Left ventricle myocardium superior (tissue), 1 donor: ENCODE data around the gene PYCARD. TPM values are rescaled to one million over a fixed set of nuclear protein-coding genes. Genes with fewer than 3 reads are reported as not detected.

Experiments
- ATAC-seq: fragments of 200-7000 bp; cut with Tn5 transposase; one replicate; pipeline ENCODE4 v1.9.1; 2020; ENCODE audit warnings: mild to moderate bottlenecking, moderate library complexity
- DNase-seq: peaks from one replicate; pipeline ENCODE4 v3.0.0-alpha.2; 2020
- intact Hi-C: fragments of 100-400 bp; cut with micrococcal nuclease; formaldehyde crosslinking; loops from one replicate; pipeline ENCODE4 v1.11.0; 2022
- total RNA-seq: library from RNA; stranded (reverse); fragmentation: NEBNext Ultra II Directional; extraction: Animal tissue kit (Norgen Biotek cat#: 25700); gene quantifications from one replicate; pipeline ENCODE4 v1.2.1, GENCODE V29; 2021
- donor health status: DM: no; HTN: yes; CAD: no; lungs with severe emphysema.

The PYCARD gene
- total RNA-seq, 1 donor from 2014 or later = 7.4 TPM

DNA sequence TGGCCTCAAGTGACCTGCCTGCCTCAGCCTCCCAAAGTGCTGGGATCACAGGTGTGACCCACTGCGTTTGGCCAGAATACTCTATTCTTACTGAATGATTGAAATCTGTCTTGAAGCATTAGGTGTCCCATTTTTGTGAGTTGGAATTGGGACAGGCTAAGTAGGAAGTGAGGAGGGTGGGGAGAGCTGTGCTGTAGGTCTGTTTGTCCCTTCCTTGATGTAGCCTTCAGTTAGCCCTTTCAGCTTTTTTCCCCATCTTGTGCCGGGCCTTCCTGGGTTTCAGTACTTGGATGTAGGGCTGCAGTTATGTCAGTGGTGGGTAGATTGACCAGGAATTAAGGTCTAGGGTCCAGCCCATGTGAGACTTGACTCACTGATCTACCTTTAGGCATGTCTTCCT lies 8.7 kb downstream of the PYCARD start:
- no peak for ATAC-seq
- intact Hi-C loops = no loop called here
- no peak for DNase-seq

DNA sequence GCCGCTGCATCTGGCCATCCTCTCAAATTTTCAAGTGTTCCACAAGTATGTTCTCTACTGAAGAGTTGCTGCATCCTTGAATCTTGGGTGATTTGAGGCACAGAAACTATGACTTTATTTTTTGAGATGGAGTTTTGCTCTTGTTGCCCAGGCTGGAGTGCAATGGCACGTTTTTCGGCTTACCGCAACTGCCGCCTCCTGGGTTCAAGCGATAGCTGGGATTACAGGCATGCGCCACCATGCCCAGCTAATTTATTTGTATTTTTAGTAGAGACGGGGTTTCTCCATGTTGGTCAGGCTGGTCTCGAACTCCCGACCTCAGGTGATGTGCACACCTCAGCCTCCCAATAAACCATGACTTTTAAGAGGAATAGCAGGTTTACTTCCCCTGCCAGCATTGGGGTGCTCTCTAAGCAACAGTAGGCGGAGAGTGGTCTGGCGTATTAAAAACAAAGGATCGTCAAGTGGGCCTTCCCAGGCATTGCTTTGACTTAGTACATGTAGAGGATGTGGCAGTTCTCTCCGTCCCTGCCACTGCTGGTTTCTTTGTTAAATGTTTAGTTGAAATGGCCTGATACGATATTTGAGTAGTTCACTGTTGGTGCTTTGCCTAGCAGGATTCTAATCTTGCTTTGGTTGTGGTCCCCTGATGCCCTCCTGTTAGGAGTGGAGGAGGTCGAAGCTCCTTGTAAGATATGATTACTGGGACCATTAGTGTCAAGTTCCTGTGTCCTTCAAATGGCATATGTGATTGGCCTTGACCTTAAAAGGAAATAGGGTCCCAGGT lies 9.5 kb downstream of the PYCARD start:
- ATAC-seq (no peak), DNase-seq (no peak)
- intact Hi-C loops = no loop called here

DNA sequence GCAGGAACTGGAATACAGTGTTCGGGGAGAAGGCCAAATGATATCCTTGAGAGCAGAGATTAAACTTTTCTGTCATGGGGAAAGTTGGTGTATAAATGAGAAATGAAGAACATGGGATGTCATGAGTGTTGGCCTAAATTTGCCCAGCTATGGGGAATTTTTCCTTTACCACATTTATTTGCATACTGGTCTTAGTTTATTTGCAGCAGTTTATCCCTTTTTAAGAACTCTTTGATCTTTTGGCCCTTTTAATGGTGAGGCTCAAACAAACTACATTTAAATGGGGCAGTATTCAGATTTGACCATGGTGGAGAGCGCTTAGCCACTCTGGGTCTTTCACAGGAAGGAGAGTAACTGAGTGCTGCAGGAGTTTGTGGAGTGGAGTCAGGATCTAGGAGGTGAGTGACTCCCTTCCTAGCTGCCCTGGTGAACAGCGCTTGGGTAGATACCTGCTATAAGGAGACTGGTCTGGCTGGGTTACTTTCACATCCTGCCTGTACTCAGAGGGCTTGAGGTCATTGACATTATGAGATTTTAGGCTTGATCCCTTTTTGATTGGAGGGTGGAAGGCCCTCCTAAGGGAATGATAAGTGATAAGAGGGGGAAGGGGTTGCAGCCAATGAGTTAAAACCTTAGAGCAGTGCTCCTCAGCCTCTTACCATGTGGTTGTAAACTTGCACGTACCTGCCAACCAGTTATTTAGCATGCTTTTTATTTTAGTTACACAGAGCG lies 10.7 kb downstream of the PYCARD start:
- ATAC-seq (no peak), DNase-seq (no peak)
- intact Hi-C loops = no loop called here

DNA sequence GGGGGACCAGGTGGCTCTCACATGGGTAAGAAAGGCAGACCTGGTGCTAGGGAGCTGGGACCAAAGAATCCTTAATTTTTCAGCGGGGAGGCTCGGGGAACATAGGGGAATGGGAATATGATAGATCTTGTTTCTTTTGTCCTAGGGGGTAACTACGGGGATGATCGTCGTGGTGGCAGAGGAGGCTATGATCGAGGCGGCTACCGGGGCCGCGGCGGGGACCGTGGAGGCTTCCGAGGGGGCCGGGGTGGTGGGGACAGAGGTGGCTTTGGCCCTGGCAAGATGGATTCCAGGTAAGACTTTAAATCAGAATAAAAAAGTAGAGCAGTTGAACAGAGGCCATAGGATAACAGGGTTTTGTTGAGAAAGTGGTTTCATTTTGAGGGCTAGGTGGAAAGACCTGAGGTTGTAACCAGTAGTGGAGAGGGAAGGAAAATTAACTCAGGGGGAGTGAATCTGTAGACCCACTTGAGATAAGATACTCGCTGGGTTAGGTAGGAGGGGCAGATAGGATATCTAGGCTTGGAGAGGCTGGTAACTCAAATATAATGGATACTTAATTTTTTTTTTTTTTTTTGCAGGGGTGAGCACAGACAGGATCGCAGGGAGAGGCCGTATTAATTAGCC lies 11.6 kb downstream of the PYCARD start:
- DNase-seq = no peak
- intact Hi-C loops = no loop called here
- no peak for ATAC-seq

DNA sequence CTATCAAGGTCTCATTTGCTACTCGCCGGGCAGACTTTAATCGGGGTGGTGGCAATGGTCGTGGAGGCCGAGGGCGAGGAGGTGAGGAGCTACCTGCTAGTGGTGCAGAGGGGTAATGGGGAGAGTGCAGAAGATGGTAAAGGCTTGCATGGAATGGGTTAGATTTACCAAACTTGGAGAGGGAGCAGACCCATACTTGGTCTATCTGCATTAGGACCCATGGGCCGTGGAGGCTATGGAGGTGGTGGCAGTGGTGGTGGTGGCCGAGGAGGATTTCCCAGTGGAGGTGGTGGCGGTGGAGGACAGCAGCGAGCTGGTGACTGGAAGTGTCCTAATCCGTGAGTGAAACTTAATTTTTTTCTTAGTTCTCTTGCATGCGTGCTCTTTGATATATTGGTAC lies 12.5 kb downstream of the PYCARD start:
- DNase-seq = no peak
- ATAC-seq = no peak
- intact Hi-C loops = no loop called here

DNA sequence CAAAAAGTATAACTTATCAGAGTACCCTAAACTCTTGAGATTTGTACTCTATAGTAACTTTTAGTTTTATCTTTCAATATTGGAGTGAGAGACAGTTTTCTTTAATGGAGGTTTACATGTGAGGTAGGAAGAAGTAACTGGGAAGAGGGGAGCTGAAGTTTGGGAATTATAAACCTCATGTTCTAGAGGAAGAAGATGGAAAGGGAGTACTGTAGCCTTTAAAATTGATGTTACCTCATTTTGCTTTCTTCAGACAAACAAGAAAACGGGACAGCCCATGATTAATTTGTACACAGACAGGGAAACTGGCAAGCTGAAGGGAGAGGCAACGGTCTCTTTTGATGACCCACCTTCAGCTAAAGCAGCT lies 13.2 kb downstream of the PYCARD start:
- intact Hi-C loops = no loop called here

DNA sequence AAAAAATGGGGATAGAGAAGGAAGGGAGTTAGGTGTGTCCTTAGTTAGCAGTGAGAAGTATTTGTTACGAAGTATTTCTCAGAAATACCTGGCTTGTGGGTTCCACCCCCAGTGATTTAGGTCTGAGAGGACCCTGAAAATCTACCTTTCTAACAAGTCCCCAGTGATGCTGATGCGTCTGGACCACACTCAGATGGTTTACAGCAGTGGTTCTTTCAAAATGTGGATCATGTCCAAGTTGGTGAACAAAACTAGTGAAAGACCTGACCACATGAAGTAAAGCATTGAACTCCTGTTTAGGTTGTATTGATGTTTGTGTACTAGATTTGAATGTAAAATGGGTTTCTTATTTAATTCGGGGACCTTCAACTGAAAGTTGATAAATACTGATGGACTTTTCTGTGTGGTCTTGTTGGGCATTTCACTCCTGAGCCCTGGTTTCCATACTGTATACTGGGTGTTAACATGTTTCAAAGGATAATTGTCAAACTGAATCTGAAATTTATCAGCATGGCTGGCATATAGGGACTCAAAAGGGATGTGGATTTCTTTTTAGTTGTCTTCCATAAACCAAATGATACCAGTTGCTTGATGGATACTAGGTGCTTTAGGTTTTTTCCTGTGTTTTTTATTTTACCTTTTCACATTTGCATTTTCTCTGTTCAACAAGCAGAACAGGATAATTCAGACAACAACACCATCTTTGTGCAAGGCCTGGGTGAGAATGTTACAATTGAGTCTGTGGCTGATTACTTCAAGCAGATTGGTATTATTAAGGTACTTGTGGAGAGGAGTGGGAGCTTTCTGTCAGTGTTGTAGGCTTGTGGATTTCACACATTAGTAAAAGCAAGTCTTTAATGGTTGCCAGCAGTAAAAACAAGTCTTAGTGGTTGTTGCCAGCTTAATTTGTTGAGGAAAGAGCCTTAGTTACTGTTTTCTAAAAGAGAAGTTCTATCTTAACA lies 13.8 kb downstream of the PYCARD start:
- intact Hi-C loops = no loop called here
- ATAC-seq = no peak
- DNase-seq = no peak

More for the DNA sequence above, 13.2 kb downstream of the PYCARD start:
- DNase-seq = no peak
- ATAC-seq = no peak

DNA sequence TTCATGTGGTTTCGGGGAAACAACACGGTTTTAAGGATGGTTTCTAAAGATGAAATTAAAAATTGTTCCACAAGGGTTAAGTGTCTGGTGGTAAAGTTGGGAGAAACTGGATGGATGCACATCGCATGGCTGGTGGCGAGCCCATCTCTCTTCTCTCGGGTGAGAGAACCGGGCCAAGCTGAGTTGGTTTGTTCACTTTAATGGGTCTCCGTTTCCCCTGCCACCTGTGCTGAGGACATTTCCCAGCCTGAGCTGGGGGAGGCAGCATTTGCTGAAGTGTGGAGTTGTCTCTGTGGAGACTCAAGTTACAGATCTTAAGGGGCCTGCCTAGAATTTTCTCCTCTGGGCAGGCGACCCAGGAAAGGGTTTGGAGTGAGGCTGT lies 14.8 kb downstream of the PYCARD start:
- ATAC-seq (no peak), DNase-seq (no peak)
- intact Hi-C loops = no loop called here

DNA sequence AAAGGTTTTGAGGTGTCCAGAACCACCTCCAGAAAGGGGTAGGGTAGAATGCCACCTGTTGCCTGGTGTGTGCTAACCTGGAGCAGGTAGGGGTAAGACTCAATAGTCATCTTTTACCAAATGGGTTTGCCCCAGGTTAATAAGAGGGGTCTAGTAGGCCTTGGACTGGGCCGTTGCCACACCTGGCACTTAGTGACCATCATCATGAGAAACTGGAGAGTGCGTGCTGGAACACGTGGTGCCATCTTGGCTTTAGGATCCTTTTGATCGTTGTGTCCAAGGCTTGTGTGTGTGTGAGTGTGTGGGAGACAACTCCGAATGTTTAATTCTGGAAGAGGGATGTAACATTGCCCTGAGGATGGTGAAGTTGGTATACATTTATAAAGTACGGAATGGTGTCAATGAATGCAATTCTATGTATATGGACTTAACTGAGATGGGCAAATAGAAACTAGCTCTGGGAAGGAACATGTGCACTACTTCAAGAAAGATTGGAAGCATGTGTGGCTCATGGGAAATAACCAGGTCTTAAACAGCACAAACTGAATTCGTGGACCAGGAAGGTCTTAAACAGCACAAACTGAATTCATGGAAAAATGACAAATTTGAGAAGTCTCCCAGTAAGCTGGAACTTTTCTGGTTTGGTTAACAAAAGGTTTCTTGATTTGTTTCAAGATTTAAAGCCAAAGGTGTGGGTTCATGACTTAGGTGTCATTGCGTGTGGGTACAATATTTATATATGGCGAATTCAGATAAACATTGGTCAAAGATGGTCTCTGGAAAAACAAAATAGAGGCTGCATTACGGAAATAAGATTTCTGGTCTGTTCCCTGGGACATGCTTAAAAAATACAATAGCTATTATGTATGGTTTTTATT lies 15.4 kb downstream of the PYCARD start:
- DNase-seq = no peak
- intact Hi-C loops = no loop called here

DNA sequence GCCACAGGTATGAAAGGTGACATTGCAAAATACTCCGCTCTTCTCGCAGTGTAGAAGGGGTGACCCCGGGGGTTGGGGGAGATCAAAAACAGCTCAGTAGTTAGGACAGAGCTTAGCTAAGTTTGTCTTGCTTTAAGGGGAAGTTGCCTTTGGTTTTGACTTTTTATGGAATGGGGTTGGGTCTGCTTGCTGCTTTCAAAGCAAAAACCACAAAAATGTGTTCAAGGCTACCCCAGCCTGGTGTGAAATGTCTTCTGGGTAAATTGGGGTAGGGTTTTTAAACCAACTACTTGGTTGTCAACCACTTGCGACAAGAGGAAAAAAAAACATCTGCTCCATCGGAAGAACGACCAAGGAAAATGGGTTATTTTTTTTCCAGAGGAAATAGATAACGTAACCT lies 16.4 kb downstream of the PYCARD start:
- DNase-seq (no peak), ATAC-seq (no peak)
- intact Hi-C loops = no loop called here

More for the DNA sequence above, 15.4 kb downstream of the PYCARD start:
- ATAC-seq = no peak

DNA sequence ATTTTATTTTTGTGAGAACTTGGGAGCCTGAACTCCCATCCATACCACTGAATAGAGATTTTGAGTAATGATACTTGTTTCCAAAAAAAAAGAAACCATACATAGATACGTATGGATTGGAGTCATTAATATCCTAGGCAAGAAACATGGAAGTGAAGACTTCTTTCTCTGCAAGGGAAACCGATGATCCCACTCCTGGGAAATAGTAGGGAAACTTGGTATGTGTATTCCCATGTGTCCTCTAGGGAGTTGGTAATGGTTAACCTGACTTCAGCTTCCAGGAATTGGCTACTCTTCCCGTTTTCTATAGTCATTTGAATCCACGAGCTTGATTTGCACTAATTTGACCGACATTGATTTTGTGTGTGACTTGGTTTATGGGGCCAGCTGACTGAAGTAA lies 17.2 kb downstream of the PYCARD start:
- ATAC-seq (no peak), DNase-seq (no peak)
- intact Hi-C loops = no loop called here

DNA sequence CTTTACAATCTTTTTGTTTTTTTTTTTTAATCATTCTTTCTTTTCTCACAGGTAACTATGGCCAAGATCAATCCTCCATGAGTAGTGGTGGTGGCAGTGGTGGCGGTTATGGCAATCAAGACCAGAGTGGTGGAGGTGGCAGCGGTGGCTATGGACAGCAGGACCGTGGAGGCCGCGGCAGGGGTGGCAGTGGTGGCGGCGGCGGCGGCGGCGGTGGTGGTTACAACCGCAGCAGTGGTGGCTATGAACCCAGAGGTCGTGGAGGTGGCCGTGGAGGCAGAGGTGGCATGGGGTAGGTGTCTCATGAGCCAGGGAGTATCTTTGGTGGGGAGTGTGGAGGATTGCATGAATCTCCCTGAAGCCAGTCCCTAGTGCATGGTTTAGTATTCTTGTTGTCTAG lies 17.7 kb downstream of the PYCARD start:
- intact Hi-C loops = no loop called here
- DNase-seq (no peak), ATAC-seq (no peak)

DNA sequence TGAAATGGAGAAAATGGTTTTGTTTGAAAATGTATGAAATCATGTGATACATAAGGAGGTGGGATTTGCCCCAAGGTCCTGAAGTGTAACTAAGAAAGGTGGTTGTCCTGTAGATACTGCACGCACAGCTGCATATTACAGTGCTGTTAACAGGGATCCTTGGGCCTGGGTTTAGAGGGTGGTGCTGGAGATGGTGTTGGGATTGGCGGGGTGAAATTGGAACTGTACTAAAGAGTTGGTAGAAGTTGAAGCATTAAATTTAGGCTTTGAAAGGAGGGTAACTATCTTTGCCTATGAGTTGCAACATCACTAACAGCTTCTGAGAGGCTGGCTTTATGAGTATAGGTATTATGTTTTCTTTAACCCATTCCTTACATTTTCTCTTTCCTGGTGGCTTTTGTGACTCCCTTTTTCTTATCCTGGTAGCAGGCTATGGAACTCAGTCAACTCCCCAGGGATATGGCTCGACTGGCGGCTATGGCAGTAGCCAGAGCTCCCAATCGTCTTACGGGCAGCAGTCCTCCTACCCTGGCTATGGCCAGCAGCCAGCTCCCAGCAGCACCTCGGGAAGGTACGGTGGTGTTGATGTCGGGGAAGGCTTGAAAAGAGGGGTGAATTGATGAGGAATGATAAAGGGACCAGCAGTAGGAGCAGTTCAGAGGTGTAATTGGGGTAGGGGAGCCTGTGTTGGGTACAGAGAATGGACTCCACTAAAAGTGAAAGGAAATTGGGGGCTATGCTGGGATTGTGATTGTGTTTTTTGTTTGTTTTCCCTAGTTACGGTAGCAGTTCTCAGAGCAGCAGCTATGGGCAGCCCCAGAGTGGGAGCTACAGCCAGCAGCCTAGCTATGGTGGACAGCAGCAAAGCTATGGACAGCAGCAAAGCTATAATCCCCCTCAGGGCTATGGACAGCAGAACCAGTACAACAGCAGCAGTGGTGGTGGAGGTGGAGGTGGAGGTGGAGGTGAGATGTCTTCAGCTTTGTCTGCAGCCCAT lies 18.8 kb downstream of the PYCARD start:
- DNase-seq (no peak), ATAC-seq (no peak)
- intact Hi-C loops = no loop called here

DNA sequence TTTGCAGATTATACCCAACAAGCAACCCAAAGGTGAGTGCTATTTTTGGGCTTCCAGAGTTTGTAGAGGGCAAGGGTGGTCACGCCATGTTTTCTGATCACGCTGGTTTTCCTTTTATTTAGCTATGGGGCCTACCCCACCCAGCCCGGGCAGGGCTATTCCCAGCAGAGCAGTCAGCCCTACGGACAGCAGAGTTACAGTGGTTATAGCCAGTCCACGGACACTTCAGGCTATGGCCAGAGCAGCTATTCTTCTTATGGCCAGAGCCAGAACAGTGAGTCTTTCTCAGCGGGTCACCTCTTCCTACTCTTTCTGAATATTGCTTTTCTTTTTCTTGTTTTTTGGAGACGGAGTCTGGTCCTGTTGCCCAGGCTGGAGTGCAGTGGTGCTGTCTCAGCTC lies 20.2 kb downstream of the PYCARD start:
- no peak for DNase-seq
- intact Hi-C loops = no loop called here
- ATAC-seq = no peak

DNA sequence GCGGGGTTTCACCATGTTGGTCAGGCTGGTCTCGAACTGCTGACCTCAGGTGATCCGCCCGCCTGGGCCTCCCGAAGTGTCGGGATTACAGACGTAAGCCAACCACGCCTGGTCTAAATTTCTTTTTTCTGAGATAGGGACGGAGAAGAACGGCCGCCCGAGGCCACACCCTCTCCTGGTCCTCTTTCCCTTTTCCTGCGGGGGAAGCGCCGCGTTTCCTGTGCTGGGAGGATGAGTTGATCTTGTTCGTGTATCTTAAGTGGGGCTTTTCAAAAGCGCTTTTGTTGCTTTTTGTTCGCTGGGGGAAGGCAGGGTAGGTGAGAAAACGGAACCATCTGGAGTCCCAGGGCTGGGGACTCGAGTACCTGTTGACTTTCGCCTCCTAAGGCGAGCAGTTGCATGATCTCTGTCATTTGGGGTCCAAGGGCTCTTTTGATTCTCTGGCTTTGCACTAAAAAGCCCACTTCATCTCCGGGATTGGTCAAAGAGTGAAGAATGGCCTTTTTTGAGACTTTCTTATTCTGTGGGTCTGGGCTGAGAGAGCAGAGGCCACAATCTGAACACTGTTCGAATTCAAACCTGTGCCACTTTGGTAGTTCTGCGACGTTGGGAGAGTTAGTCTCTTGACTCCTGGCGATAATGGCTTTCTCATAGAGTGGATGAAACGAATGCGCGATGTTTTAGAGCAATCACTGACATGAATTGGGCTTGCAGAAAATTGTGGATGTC lies 21.3 kb downstream of the PYCARD start:
- intact Hi-C loops = no loop called here
- DNase-seq (peak; percentile 58), ATAC-seq (peak; percentile 4)

DNA sequence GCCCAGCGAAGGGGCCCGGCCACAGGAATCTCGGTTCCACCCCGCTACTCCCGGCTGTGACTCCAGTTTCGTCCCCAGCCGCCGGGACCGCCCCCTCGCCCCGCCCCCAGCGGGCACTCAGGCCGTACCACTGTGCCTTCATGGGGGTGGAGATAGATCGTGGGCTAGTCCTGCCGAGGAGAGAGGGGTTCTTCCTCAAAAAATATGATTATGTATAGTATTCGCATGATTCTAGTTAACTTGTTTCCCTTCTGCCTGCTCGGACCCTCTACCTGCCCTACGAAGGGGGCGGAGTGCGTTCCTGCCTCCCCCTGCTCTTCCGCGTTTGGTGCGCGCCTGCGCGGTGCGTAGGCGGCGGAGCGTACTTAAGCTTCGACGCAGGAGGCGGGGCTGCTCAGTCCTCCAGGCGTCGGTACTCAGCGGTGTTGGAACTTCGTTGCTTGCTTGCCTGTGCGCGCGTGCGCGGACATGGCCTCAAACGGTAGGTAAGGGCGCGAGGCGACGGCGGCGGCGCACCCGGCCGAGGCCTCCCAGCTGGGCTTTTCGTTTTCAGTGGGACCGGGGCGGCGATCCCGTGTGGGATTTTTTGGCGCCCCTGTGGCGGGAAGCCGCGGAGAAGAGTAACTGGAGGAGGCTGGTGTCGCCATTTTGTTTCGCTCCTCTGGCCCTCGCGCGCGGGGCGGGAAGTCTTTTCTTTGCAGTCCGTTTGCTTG lies 22.7 kb downstream of the PYCARD start, which contains the start of gene FUS:
TSS of gene FUS (plus strand) at position 393 of the 713 bp plus-strand sequence. CDS start at position 469, 76 bp downstream.
- ATAC-seq (peak; percentile 88), DNase-seq (peak; percentile 95)
- intact Hi-C loops = no loop called here
